ENCODE measurements around the gene PROKR1.

- TF ChIP-seq CTCF (IDR thresholded peaks at IDR 0.05; ENCODE audit: low read depth, low read length) = no peak
- no peak for TF ChIP-seq EZH2phosphoT487 (IDR thresholded peaks at IDR 0.05; ENCODE audit: low read depth)
These were observed 9.7 kb downstream of the PROKR1 start for GRCh38 chr2:68653034-68653433.

Measured in OCI-LY3 (cell line).